H1 (cell line): Measurements from ENCODE around the gene TSPAN4. TPM values are rescaled to one million over a fixed set of nuclear protein-coding genes. Genes with fewer than 3 reads are reported as not detected.

Source experiments
- CTCF ChIA-PET: fragments of 300-600 bp; sonication (Branson Sonifier 250); formaldehyde crosslinking; loops from one replicate; lab custom pipeline; 2021; ENCODE audit not compliant: partially characterized antibody; lab: Charles Lee
- POLR2A ChIA-PET: fragments of 300-600 bp; sonication (Branson Sonifier 250); formaldehyde crosslinking; loops from one replicate; lab custom pipeline; 2021; ENCODE audit warnings: inconsistent platforms; ENCODE audit not compliant: partially characterized antibody; lab: Charles Lee
- DNase-seq, 2 experiments: peaks; one replicate each; pipeline versions ENCODE4 v3.0.0 to v3.0.0-alpha.2; 2010 to 2022; ENCODE audit warnings: low spot score in 2 of 2, low read depth in 1 of 2, mixed read lengths in 1 of 2
- FAIRE-seq: peaks from 2 replicates; lab custom pipeline; 2011; peaks lifted over from hg19 to GRCh38; lab: Jason Lieb, UNC
- H2AFZ ChIP-seq: 2 replicates; pipeline ENCODE4 v1.8.1; 2012; ENCODE audit warnings: low read length, inconsistent platforms
- H2AK5ac ChIP-seq: 2 replicates; pipeline ENCODE4 v1.6.1; 2013; ENCODE audit warnings: low read depth, low read length
- H2BK120ac ChIP-seq: replicated peaks from 2 replicates; pipeline ENCODE3; 2013; ENCODE audit warnings: low read depth, low read length, inconsistent platforms
- H2BK12ac ChIP-seq: 2 replicates; pipeline ENCODE4 v1.6.1; 2013; ENCODE audit warnings: low read depth, low read length
- H2BK15ac ChIP-seq: 2 replicates; pipeline ENCODE4 v1.6.1; 2013; ENCODE audit warnings: low read length
- H2BK20ac ChIP-seq: 2 replicates; pipeline ENCODE4 v1.6.1; 2013; ENCODE audit warnings: low read length
- H2BK5ac ChIP-seq: 2 replicates; pipeline ENCODE4 v1.6.1; 2013; ENCODE audit warnings: low read depth, low read length
- H3K14ac ChIP-seq: 2 replicates; pipeline ENCODE4 v1.6.1; 2013; ENCODE audit warnings: inconsistent platforms; ENCODE audit not compliant: insufficient read length
- H3K18ac ChIP-seq: 2 replicates; pipeline ENCODE4 v1.6.1; 2013; ENCODE audit warnings: low read length; ENCODE audit errors: extremely low read depth
- H3K23ac ChIP-seq: 2 replicates; pipeline ENCODE4 v1.6.1; 2013; ENCODE audit warnings: inconsistent platforms; ENCODE audit not compliant: insufficient read length
- H3K23me2 ChIP-seq: 2 replicates; pipeline ENCODE4 v1.6.1; 2013; ENCODE audit warnings: low read depth, low read length
- H3K27ac ChIP-seq: 2 replicates; pipeline ENCODE4 v1.6.1; 2011; ENCODE audit warnings: low read depth, low read length, inconsistent platforms
- H3K27me3 ChIP-seq, 4 experiments: replicated peaks in 1 of 4; 1 replicate in 1 of 4; 2 replicates in 3 of 4; pipeline versions ENCODE4 v1.6.1 to v1.8.1; 2011 to 2013; ENCODE audit warnings: low read length in 3 of 4, mild to moderate bottlenecking in 3 of 4, inconsistent platforms in 2 of 4, mixed read lengths in 2 of 4, moderate library complexity in 1 of 4; ENCODE audit not compliant: control insufficient read depth in 3 of 4, insufficient read depth in 3 of 4; ENCODE audit errors: extremely low read depth in 1 of 4
- H3K36me3 ChIP-seq, 4 experiments: 2 replicates each; pipeline versions ENCODE4 v1.6.1 to v1.8.1; 2011 to 2013; ENCODE audit warnings: mild to moderate bottlenecking in 4 of 4, low read length in 3 of 4, moderate library complexity in 2 of 4, control low read depth in 1 of 4, inconsistent platforms in 1 of 4; ENCODE audit not compliant: insufficient read depth in 4 of 4, control insufficient read depth in 2 of 4
- H3K4ac ChIP-seq: replicated peaks from 2 replicates; pipeline ENCODE3; 2013; ENCODE audit warnings: low read length, low read depth, mixed read lengths, inconsistent platforms; ENCODE audit not compliant: insufficient read length
- H3K4me1 ChIP-seq, 4 experiments: replicated peaks in 1 of 4; 1 replicate in 1 of 4; 2 replicates in 3 of 4; pipeline versions ENCODE4 v1.6.1 to v1.8.1; 2011 to 2013; ENCODE audit warnings: low read length in 3 of 4, inconsistent platforms in 2 of 4, mixed read lengths in 1 of 4; ENCODE audit not compliant: insufficient read depth in 4 of 4, control insufficient read depth in 3 of 4
- H3K4me2 ChIP-seq, 2 experiments: 2 replicates each; pipeline versions ENCODE4 v1.6.1 to v1.8.1; 2011 to 2013; ENCODE audit warnings: low read depth in 2 of 2, low read length in 2 of 2, control low read depth in 1 of 2, inconsistent platforms in 1 of 2, mild to moderate bottlenecking in 1 of 2; ENCODE audit not compliant: insufficient read depth in 1 of 2
- H3K4me3 ChIP-seq, 4 experiments: fragments of 200-600, 300-600 bp in 1 of 4; sonication (generic), shearing (Covaris generic), sonication (Bioruptor Twin) in 1 of 4; 2 replicates each; pipeline versions ENCODE4 v1.5.1 to v1.8.1; 2011 to 2016; ENCODE audit warnings: low read length in 4 of 4, low read depth in 3 of 4, control low read depth in 2 of 4, inconsistent platforms in 2 of 4, mild to moderate bottlenecking in 2 of 4, mixed read lengths in 1 of 4, moderate library complexity in 1 of 4; ENCODE audit not compliant: insufficient read depth in 2 of 4; ENCODE audit errors: extremely low read depth in 1 of 4
- H3K56ac ChIP-seq: replicated peaks from 2 replicates; pipeline ENCODE3; 2013; ENCODE audit warnings: low read depth, mild to moderate bottlenecking, mixed read lengths, low read length, inconsistent platforms; ENCODE audit not compliant: insufficient read length
- H3K79me1 ChIP-seq: 2 replicates; pipeline ENCODE4 v1.6.1; 2013; ENCODE audit warnings: low read depth, low read length, control low read depth
- H3K79me2 ChIP-seq, 2 experiments: 2 replicates each; pipeline versions ENCODE4 v1.6.1 to v1.8.1; 2012 to 2013; ENCODE audit warnings: low read length in 2 of 2, mild to moderate bottlenecking in 2 of 2, inconsistent platforms in 1 of 2; ENCODE audit not compliant: insufficient read depth in 2 of 2, control insufficient read depth in 1 of 2
- H3K9ac ChIP-seq, 4 experiments: replicated peaks in 1 of 4; 1 replicate in 1 of 4; 2 replicates in 3 of 4; pipeline versions ENCODE4 v1.6.1 to v1.8.1; 2011 to 2013; ENCODE audit warnings: low read depth in 3 of 4, low read length in 3 of 4, control low read depth in 2 of 4, mild to moderate bottlenecking in 2 of 4, moderate library complexity in 2 of 4, inconsistent platforms in 1 of 4; ENCODE audit errors: extremely low read depth in 1 of 4
- H3K9me3 ChIP-seq, 2 experiments: 2 replicates each; pipeline versions ENCODE4 v1.6.1 to v1.8.1; 2012 to 2013; ENCODE audit warnings: mild to moderate bottlenecking in 2 of 2, moderate library complexity in 2 of 2, control low read depth in 1 of 2, inconsistent platforms in 1 of 2, low read depth in 1 of 2, low read length in 1 of 2, mixed read lengths in 1 of 2; ENCODE audit not compliant: insufficient read depth in 2 of 2
- H4K20me1 ChIP-seq, 2 experiments: replicated peaks in 1 of 2; 2 replicates each; pipeline versions ENCODE3 to v1.8.1; 2011 to 2013; ENCODE audit warnings: inconsistent platforms in 2 of 2, low read length in 2 of 2, mild to moderate bottlenecking in 1 of 2; ENCODE audit not compliant: insufficient read depth in 2 of 2, control insufficient read depth in 1 of 2
- H4K5ac ChIP-seq: 2 replicates; pipeline ENCODE4 v1.6.1; 2013; ENCODE audit warnings: low read length, low read depth, mixed read lengths, inconsistent platforms; ENCODE audit not compliant: insufficient read length
- H4K8ac ChIP-seq: 2 replicates; pipeline ENCODE4 v1.8.0; 2013; ENCODE audit warnings: mild to moderate bottlenecking, moderate library complexity, low read length, inconsistent platforms; ENCODE audit not compliant: insufficient read depth; ENCODE audit errors: extremely low read depth
- H4K91ac ChIP-seq: replicated peaks from 2 replicates; pipeline ENCODE3; 2013; ENCODE audit warnings: low read length, mixed read lengths, inconsistent platforms; ENCODE audit not compliant: insufficient read length
- BRCA1 ChIP-seq: IDR thresholded peaks from 2 replicates; pipeline ENCODE4 v1.6.1; 2012; ENCODE audit warnings: low read depth, low read length, improper control_type of control experiment
- CTBP2 ChIP-seq: IDR thresholded peaks from 2 replicates; pipeline ENCODE4 v1.7.0; 2011; ENCODE audit warnings: borderline replicate concordance, mild to moderate bottlenecking, moderate library complexity, mixed read lengths, low read length; ENCODE audit not compliant: insufficient read depth, insufficient read length
- CTCF ChIP-seq, 3 experiments: IDR thresholded peaks; 1 replicate in 2 of 3; 2 replicates in 1 of 3; pipeline versions ENCODE4 v1.5.1 to v1.6.1; 2011; ENCODE audit warnings: low read length in 3 of 3, mild to moderate bottlenecking in 3 of 3, inconsistent platforms in 2 of 3, low read depth in 1 of 3, moderate library complexity in 1 of 3; ENCODE audit not compliant: insufficient read depth in 1 of 3; ENCODE audit errors: control extremely low read depth in 1 of 3
- GABPA ChIP-seq: IDR thresholded peaks from 2 replicates; pipeline ENCODE4 v1.6.1; 2011; ENCODE audit warnings: mild to moderate bottlenecking, low read length, moderate library complexity, borderline replicate concordance; ENCODE audit not compliant: insufficient read depth
- JUND ChIP-seq: IDR thresholded peaks from 2 replicates; pipeline ENCODE4 v1.6.1; 2011; ENCODE audit warnings: mild to moderate bottlenecking, improper control_type of control experiment, low read length
- POLR2A ChIP-seq, 2 experiments: IDR thresholded peaks; 1 replicate in 1 of 2; 2 replicates in 1 of 2; pipeline ENCODE4 v1.6.1; 2011; ENCODE audit warnings: low read depth in 2 of 2, low read length in 2 of 2, mild to moderate bottlenecking in 2 of 2; ENCODE audit errors: control extremely low read depth in 1 of 2
- SIN3A ChIP-seq, 2 experiments: IDR thresholded peaks in 1 of 2; conservative IDR thresholded peaks in 1 of 2; 2 replicates each; pipeline ENCODE4 v1.6.1; 2011 to 2012; ENCODE audit warnings: low read length in 2 of 2, improper control_type of control experiment in 1 of 2, low read depth in 1 of 2, mild to moderate bottlenecking in 1 of 2
- SP2 ChIP-seq: IDR thresholded peaks from 2 replicates; pipeline ENCODE4 v1.6.1; 2012; ENCODE audit warnings: mild to moderate bottlenecking, low read length, inconsistent platforms
- USF2 ChIP-seq: IDR thresholded peaks from 2 replicates; pipeline ENCODE4 v1.6.1; 2011; ENCODE audit warnings: low read length, improper control_type of control experiment
- WGBS, 2 experiments: shearing (Covaris generic) in 1 of 2; methylation state at CpG; one replicate each; pipeline versions ENCODE4 v1.1.6 to v1.1.7; 2013 to 2015; ENCODE audit warnings: low lambda C conversion rate in 2 of 2, mixed read lengths in 2 of 2, inconsistent platforms in 1 of 2, low coverage in 1 of 2, missing lambda C conversion rate in 1 of 2; ENCODE audit not compliant: insufficient replicate concordance in 2 of 2, insufficient coverage in 1 of 2, insufficient read length in 1 of 2; ENCODE audit errors: extremely low coverage in 1 of 2, missing lambda C conversion rate in 1 of 2; 5-methylcytosine and 5-hydroxymethylcytosine counted together
- polyA plus RNA-seq, 7 experiments: library from polyadenylated mRNA; depleted of rRNA in 3 of 7; stranded (reverse) in 5 of 7; unstranded in 2 of 7; fragments of >200 nt in 5 of 7; fragments of 200-250 nt in 2 of 7; gene quantifications; 1 replicate in 5 of 7; 2 replicates in 1 of 7; 4 replicates in 1 of 7; pipeline versions ENCODE4 v1.2.1 to v1.2.3, GENCODE V29; 2011 to 2013; ENCODE audit warnings: missing spikeins in 2 of 7, mixed read lengths in 2 of 7
- total RNA-seq: library from RNA; stranded (reverse); fragmentation: NEBNext Ultra II Directional; extraction: Animal tissue kit (Norgen Biotek cat#: 25700); gene quantifications from 2 replicates; pipeline ENCODE4 v1.2.1, GENCODE V29; 2021

TSPAN4 gene
- total and polyA plus RNA-seq, 2 of the 8 experiments (the other 6 are each of a cell fraction or from before 2014, with no cell fraction given) = 74.1 to 145 TPM

- Histone ChIP-seq H2BK5ac (no peak overlapping the region), H3K36me3 (peaks cover 0 to 4% (median 0%) of the 10 kb centered on the region in 4 experiments; a peak in 3 of 8 replicates), H2AFZ (no peak overlapping the region), H3K18ac (no peak overlapping the region), H3K4ac (no peak overlapping the region), H2AK5ac (no peak overlapping the region), H2BK20ac (no peak overlapping the region), H3K4me2 (no peak overlapping the region), H3K4me3 (no peak overlapping the region), H3K27me3 (no peaks in the 10 kb centered on the region), H4K91ac (no peak overlapping the region), H3K79me1 (no peaks in the 10 kb centered on the region), H3K56ac (no peak overlapping the region), H4K20me1 (peaks cover 13 to 32% of the 10 kb centered on the region in 2 experiments), H3K4me1 (peaks cover 0 to 24% (median 18%) of the 10 kb centered on the region in 4 experiments; a peak in 6 of 7 replicates), H3K14ac (no peak overlapping the region), H3K27ac (no peak overlapping the region), H3K23me2 (no peaks in the 10 kb centered on the region), H2BK15ac (no peak overlapping the region), H3K9ac (no peak overlapping the region), H4K5ac (no peak overlapping the region), H3K9me3 (no peaks in the 10 kb centered on the region), H2BK12ac (no peak overlapping the region), H4K8ac (no peak overlapping the region), H3K23ac (no peak overlapping the region), H3K79me2 (no peaks in the 10 kb centered on the region), H2BK120ac (no peak overlapping the region)
- WGBS, 2 experiments = 86% methylated on average over 8 of the region's 8 CpGs; no CpG with 5 or more reads in 1 of the 2 experiments
- no peak for FAIRE-seq
- no peak for DNase-seq
- ChIA-PET POLR2A (interaction anchor here (0.6 to 4.8 kb wide), 12 partner anchors 8 to 185 kb away, joined by 3 to 24 read pairs (median 4); no protein-coding TSS in a partner anchor), CTCF (interaction anchor here (0.9 to 6.3 kb wide), 11 partner anchors 9 to 183 kb away, joined by 3 to 35 read pairs (median 4); no protein-coding TSS in a partner anchor)
- TF ChIP-seq USF2 = no peak
- TF ChIP-seq CTCF (IDR thresholded peaks at IDR 0.05; ENCODE audit: control extremely low read depth in 1 of 3, insufficient read depth in 1 of 3, low read depth in 1 of 3, low read length in 3 of 3) = no peak
- no peak for TF ChIP-seq BRCA1
- no peak for TF ChIP-seq SP2
- TF ChIP-seq SIN3A (conservative IDR thresholded peaks at IDR 0.05 in 1 of 2, IDR thresholded peaks at IDR 0.05 in 1 of 2; ENCODE audit: low read depth in 1 of 2, low read length in 2 of 2) = no peak
- TF ChIP-seq GABPA = no peak
- no peak for TF ChIP-seq CTBP2
- TF ChIP-seq POLR2A (IDR thresholded peaks at IDR 0.05; ENCODE audit: control extremely low read depth in 1 of 2, low read depth in 2 of 2, low read length in 2 of 2) = peak in 1 of 2 experiments; percentile 45; a peak in 1 of 3 replicates
- TF ChIP-seq JUND = no peak
Measured at GRCh38 chr11:867856-868358, 25.3 kb downstream of the TSPAN4 start.
